Right atrium auricular region (tissue), 2 donors: ENCODE data around the gene UVRAG. TPM values are rescaled to one million over a fixed set of nuclear protein-coding genes. Genes with fewer than 3 reads are reported as not detected.

ENCODE experiments used
- DNase-seq: peaks from one replicate; pipeline ENCODE4 v3.0.0-alpha.2; 2019; ENCODE audit warnings: low spot score
- H3K27ac ChIP-seq, 2 donors: fragments of 200-600 bp; sonication (generic); 1 replicate in 1 of 2; 2 replicates in 1 of 2; pipeline ENCODE4 v1.5.1; 2016 to 2019
- H3K27me3 ChIP-seq, 2 donors: fragments of 200-600 bp; sonication (generic); one replicate each; pipeline versions ENCODE4 v1.5.1 to v1.6.0; 2017 to 2019
- H3K36me3 ChIP-seq: fragments of 200-600 bp; sonication (generic); one replicate; pipeline ENCODE4 v1.5.1; 2016
- H3K4me1 ChIP-seq, 2 donors: fragments of 200-600 bp; sonication (generic); one replicate each; pipeline versions ENCODE4 v1.5.1 to v1.6.0; 2017 to 2019
- H3K4me3 ChIP-seq, 2 donors: fragments of 200-600 bp; sonication (generic); 1 replicate in 1 of 2; 2 replicates in 1 of 2; pipeline ENCODE4 v1.5.1; 2017 to 2019; ENCODE audit warnings: mild to moderate bottlenecking in 1 of 2, moderate library complexity in 1 of 2
- H3K9me3 ChIP-seq, 2 donors: fragments of 200-600 bp; sonication (generic); one replicate each; pipeline ENCODE4 v1.5.1; 2019
- total RNA-seq, 2 donors: library from RNA; depleted of rRNA; stranded (reverse); fragments of >200 nt; gene quantifications; one replicate each; pipeline ENCODE4 v1.1.0, GENCODE V29; 2016
- TF ChIP-seq, protein P1 (sequence below), 2 donors: fragments of 200-600 bp; sonication (generic); IDR thresholded peaks; one replicate each; pipeline ENCODE4 v1.5.1; 2019; ENCODE audit warnings: antibody characterized with exemption in 2 of 2

UVRAG gene
- total RNA-seq, 2 donors from 2014 or later = 13.2 to 13.9 TPM

DNA sequence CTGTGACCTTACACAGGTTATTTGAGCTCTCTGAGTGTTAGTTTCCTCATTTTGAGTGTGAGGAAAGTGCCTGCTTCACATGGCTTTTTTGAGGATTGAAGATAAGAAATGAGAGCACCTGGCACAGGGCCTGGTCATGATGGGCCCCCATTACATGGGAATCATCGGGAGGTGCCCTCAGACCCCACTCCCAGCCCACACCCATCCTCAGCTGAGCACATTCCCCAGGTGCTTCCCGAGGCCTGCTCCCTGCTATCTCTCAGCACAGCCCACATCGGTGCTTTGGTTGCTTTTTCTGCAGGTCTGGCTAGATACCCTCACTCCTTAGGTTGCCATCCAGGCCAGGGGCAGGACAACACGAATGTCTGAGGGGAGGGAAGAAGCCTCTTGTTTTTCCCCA lies 29.8 kb upstream of the UVRAG start:
- no peaks in the 10 kb centered on the region for H3K36me3 ChIP-seq
- no peaks in the 10 kb centered on the region for H3K4me1 ChIP-seq
- DNase-seq = no peak
- no peak overlapping the region for H3K27ac ChIP-seq
- H3K9me3 ChIP-seq = no peaks in the 10 kb centered on the region
- no peaks in the 10 kb centered on the region for H3K27me3 ChIP-seq
- TF ChIP-seq, protein P1, sequence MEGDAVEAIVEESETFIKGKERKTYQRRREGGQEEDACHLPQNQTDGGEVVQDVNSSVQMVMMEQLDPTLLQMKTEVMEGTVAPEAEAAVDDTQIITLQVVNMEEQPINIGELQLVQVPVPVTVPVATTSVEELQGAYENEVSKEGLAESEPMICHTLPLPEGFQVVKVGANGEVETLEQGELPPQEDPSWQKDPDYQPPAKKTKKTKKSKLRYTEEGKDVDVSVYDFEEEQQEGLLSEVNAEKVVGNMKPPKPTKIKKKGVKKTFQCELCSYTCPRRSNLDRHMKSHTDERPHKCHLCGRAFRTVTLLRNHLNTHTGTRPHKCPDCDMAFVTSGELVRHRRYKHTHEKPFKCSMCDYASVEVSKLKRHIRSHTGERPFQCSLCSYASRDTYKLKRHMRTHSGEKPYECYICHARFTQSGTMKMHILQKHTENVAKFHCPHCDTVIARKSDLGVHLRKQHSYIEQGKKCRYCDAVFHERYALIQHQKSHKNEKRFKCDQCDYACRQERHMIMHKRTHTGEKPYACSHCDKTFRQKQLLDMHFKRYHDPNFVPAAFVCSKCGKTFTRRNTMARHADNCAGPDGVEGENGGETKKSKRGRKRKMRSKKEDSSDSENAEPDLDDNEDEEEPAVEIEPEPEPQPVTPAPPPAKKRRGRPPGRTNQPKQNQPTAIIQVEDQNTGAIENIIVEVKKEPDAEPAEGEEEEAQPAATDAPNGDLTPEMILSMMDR (IDR thresholded peaks at IDR 0.05) = no peak
- H3K4me3 ChIP-seq = no peak overlapping the region

GRCh38 chr11:75786101-75786736 lies 28.8 kb upstream of the UVRAG start:
- TF ChIP-seq, protein P1 (IDR thresholded peaks at IDR 0.05) = no peak
- Histone ChIP-seq H3K27me3 (no peaks in the 10 kb centered on the region), H3K36me3 (no peaks in the 10 kb centered on the region), H3K9me3 (no peaks in the 10 kb centered on the region), H3K4me1 (no peaks in the 10 kb centered on the region), H3K4me3 (no peak overlapping the region), H3K27ac (no peak overlapping the region)
- DNase-seq = no peak

DNA sequence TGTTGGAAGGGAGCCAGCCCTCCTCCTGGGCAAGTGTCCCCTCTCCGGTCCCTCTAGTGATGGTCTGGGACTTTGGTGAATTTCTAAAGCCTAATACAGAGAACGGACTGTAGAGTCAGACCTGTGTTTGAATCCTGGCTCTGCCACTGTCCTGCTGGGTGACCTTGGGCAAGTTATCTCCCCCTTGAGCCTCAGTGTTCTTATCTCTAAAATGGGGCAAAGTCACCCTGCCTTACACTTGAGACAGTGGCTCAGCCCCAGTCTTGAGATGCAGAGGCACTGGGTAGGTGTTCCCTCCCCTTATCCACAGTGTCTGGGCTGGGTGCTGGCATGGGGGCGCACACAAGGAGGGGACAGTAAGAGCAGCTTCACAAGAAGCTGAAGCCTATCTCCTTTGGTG lies 25.5 kb upstream of the UVRAG start:
- H3K27ac ChIP-seq = no peak overlapping the region
- TF ChIP-seq, protein P1 (IDR thresholded peaks at IDR 0.05) = no peak
- H3K27me3 ChIP-seq = no peaks in the 10 kb centered on the region
- H3K36me3 ChIP-seq = no peaks in the 10 kb centered on the region
- peaks cover 0 to 6% of the 10 kb centered on the region in 2 donors for H3K4me1 ChIP-seq
- H3K9me3 ChIP-seq = no peaks in the 10 kb centered on the region
- DNase-seq = no peak
- no peak overlapping the region for H3K4me3 ChIP-seq

- Histone ChIP-seq H3K36me3 (no peaks in the 10 kb centered on the region), H3K4me3 (no peak overlapping the region), H3K27me3 (no peaks in the 10 kb centered on the region), H3K27ac (no peak overlapping the region), H3K4me1 (peaks cover 0 to 6% of the 10 kb centered on the region in 2 donors), H3K9me3 (no peaks in the 10 kb centered on the region)
- TF ChIP-seq, protein P1 (IDR thresholded peaks at IDR 0.05) = no peak
- no peak for DNase-seq
These were observed 24.0 kb upstream of the UVRAG start for GRCh38 chr11:75790986-75791385.

GRCh38 chr11:75792127-75792731 lies 22.8 kb upstream of the UVRAG start:
- no peak overlapping the region for H3K4me3 ChIP-seq
- DNase-seq = no peak
- no peaks in the 10 kb centered on the region for H3K36me3 ChIP-seq
- peaks cover 0 to 6% of the 10 kb centered on the region in 2 donors for H3K4me1 ChIP-seq
- no peaks in the 10 kb centered on the region for H3K27me3 ChIP-seq
- no peaks in the 10 kb centered on the region for H3K9me3 ChIP-seq
- H3K27ac ChIP-seq = no peak overlapping the region
- TF ChIP-seq, protein P1 (IDR thresholded peaks at IDR 0.05) = no peak
